Sigmoid colon (tissue), 4 donors: ENCODE data around the gene ADAM10.

Experiments used
- CTCF ChIP-seq, 4 experiments: fragments of 450-650 bp in 3 of 4; fragments of 200-600 bp in 1 of 4; IDR thresholded peaks; one replicate each; pipeline ENCODE4 v1.5.1; 2016 to 2019; ENCODE audit warnings: antibody characterized with exemption in 4 of 4, mild to moderate bottlenecking in 3 of 4, moderate library complexity in 2 of 4
- POLR2A ChIP-seq, 2 donors: fragments of 450-650 bp; IDR thresholded peaks; one replicate each; pipeline ENCODE4 v1.6.1; 2016; ENCODE audit warnings: antibody characterized with exemption in 2 of 2, mild to moderate bottlenecking in 2 of 2, moderate library complexity in 2 of 2
- POLR2AphosphoS5 ChIP-seq, 4 donors: sonication (generic); formaldehyde crosslinking; IDR thresholded peaks; one replicate each; pipeline ENCODE4 v1.6.1; 2017; ENCODE audit warnings: antibody characterized with exemption in 4 of 4

- no peak for TF ChIP-seq CTCF (IDR thresholded peaks at IDR 0.05)
- TF ChIP-seq POLR2AphosphoS5 (IDR thresholded peaks at IDR 0.05) = no peak
- TF ChIP-seq POLR2A (IDR thresholded peaks at IDR 0.05) = no peak
Observed at GRCh38 chr15:58696738-58697137, 52.8 kb downstream of the ADAM10 start.
